Neutrophil (primary cell): ENCODE data around the gene COG6.

Experiments
- H3K27ac ChIP-seq: fragments of 200-600 bp; sonication (generic); 2 replicates; pipeline ENCODE4 v1.5.1; 2016; ENCODE audit warnings: mild to moderate bottlenecking, moderate library complexity
- H3K27me3 ChIP-seq: fragments of 200-600 bp; sonication (generic); 2 replicates; pipeline ENCODE4 v1.6.0; 2016; ENCODE audit warnings: mild to moderate bottlenecking
- H3K36me3 ChIP-seq: fragments of 200-600 bp; sonication (generic); 2 replicates; pipeline ENCODE4 v1.5.1; 2017
- H3K4me1 ChIP-seq, 2 experiments: fragments of 200-600 bp in 1 of 2; sonication (generic) in 1 of 2; 1 replicate in 1 of 2; 2 replicates in 1 of 2; pipeline versions ENCODE4 v1.5.1 to v1.6.1; 2013 to 2016; ENCODE audit warnings: low read depth in 1 of 2, low read length in 1 of 2, mild to moderate bottlenecking in 1 of 2, moderate library complexity in 1 of 2; ENCODE audit not compliant: control insufficient read depth in 1 of 2, insufficient read depth in 1 of 2
- H3K4me3 ChIP-seq, 2 experiments: fragments of 200-600 bp in 1 of 2; sonication (generic) in 1 of 2; 1 replicate in 1 of 2; 2 replicates in 1 of 2; pipeline ENCODE4 v1.5.1; 2013 to 2016; ENCODE audit warnings: low read depth in 1 of 2, low read length in 1 of 2, mild to moderate bottlenecking in 1 of 2, moderate library complexity in 1 of 2
- H3K9me3 ChIP-seq: fragments of 200-600 bp; sonication (generic); 2 replicates; pipeline ENCODE4 v1.5.1; 2016
- TF ChIP-seq, protein P1 (sequence below): fragments of 200-600 bp; sonication (generic); IDR thresholded peaks from 2 replicates; pipeline ENCODE4 v1.5.1; 2016; ENCODE audit warnings: antibody characterized with exemption

Gene COG6

GRCh38 chr13:39618561-39618960 lies 36.9 kb upstream of the COG6 start:
- Histone ChIP-seq H3K9me3 (no peaks in the 10 kb centered on the region), H3K27ac (no peak overlapping the region), H3K36me3 (no peaks in the 10 kb centered on the region), H3K4me3 (no peak overlapping the region), H3K4me1 (no peaks in the 10 kb centered on the region), H3K27me3 (no peaks in the 10 kb centered on the region)
- TF ChIP-seq, protein P1, sequence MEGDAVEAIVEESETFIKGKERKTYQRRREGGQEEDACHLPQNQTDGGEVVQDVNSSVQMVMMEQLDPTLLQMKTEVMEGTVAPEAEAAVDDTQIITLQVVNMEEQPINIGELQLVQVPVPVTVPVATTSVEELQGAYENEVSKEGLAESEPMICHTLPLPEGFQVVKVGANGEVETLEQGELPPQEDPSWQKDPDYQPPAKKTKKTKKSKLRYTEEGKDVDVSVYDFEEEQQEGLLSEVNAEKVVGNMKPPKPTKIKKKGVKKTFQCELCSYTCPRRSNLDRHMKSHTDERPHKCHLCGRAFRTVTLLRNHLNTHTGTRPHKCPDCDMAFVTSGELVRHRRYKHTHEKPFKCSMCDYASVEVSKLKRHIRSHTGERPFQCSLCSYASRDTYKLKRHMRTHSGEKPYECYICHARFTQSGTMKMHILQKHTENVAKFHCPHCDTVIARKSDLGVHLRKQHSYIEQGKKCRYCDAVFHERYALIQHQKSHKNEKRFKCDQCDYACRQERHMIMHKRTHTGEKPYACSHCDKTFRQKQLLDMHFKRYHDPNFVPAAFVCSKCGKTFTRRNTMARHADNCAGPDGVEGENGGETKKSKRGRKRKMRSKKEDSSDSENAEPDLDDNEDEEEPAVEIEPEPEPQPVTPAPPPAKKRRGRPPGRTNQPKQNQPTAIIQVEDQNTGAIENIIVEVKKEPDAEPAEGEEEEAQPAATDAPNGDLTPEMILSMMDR = no peak

DNA sequence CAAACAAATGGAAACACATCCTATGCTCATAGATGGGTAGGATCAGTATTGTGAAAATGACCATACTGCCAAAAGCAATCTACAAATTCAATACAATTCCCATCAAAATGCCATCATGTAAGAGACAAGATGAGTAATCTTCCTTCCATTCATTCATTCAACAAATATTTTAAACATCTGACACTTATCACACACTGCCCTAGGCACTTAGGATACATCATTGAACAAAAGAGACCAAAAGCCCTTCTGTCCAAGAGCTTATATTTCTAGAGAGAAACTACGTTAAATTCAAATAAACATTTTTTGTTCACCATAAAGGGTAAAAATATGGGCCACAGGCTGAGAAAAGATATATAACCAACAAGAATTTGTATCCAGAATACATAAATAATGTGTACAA lies 32.0 kb upstream of the COG6 start:
- no peaks in the 10 kb centered on the region for H3K4me1 ChIP-seq
- no peak overlapping the region for H3K4me3 ChIP-seq
- no peak overlapping the region for H3K27ac ChIP-seq
- no peaks in the 10 kb centered on the region for H3K27me3 ChIP-seq
- TF ChIP-seq, protein P1 = no peak
- no peaks in the 10 kb centered on the region for H3K36me3 ChIP-seq
- no peaks in the 10 kb centered on the region for H3K9me3 ChIP-seq

- H3K27ac ChIP-seq = no peak overlapping the region
- H3K4me1 ChIP-seq = no peaks in the 10 kb centered on the region
- H3K27me3 ChIP-seq = no peaks in the 10 kb centered on the region
- TF ChIP-seq, protein P1 = no peak
- no peaks in the 10 kb centered on the region for H3K9me3 ChIP-seq
- no peaks in the 10 kb centered on the region for H3K36me3 ChIP-seq
- H3K4me3 ChIP-seq = no peak overlapping the region
These were observed 24.2 kb upstream of the COG6 start for GRCh38 chr13:39631307-39631706.

GRCh38 chr13:39632994-39633393 lies 22.5 kb upstream of the COG6 start:
- Histone ChIP-seq H3K9me3 (no peaks in the 10 kb centered on the region), H3K36me3 (no peaks in the 10 kb centered on the region), H3K27ac (no peak overlapping the region), H3K27me3 (no peaks in the 10 kb centered on the region), H3K4me1 (no peaks in the 10 kb centered on the region), H3K4me3 (no peak overlapping the region)
- TF ChIP-seq, protein P1 = no peak

- no peaks in the 10 kb centered on the region for H3K9me3 ChIP-seq
- no peak overlapping the region for H3K27ac ChIP-seq
These were observed 19.9 kb upstream of the COG6 start for GRCh38 chr13:39635564-39635963.

More at GRCh38 chr13:39635564-39635963, 19.9 kb upstream of the COG6 start:
- no peak overlapping the region for H3K4me3 ChIP-seq
- TF ChIP-seq, protein P1 = no peak
- H3K4me1 ChIP-seq = no peaks in the 10 kb centered on the region
- H3K27me3 ChIP-seq = no peaks in the 10 kb centered on the region
- no peaks in the 10 kb centered on the region for H3K36me3 ChIP-seq
